ENCODE results near the gene SELPLG.

DNA sequence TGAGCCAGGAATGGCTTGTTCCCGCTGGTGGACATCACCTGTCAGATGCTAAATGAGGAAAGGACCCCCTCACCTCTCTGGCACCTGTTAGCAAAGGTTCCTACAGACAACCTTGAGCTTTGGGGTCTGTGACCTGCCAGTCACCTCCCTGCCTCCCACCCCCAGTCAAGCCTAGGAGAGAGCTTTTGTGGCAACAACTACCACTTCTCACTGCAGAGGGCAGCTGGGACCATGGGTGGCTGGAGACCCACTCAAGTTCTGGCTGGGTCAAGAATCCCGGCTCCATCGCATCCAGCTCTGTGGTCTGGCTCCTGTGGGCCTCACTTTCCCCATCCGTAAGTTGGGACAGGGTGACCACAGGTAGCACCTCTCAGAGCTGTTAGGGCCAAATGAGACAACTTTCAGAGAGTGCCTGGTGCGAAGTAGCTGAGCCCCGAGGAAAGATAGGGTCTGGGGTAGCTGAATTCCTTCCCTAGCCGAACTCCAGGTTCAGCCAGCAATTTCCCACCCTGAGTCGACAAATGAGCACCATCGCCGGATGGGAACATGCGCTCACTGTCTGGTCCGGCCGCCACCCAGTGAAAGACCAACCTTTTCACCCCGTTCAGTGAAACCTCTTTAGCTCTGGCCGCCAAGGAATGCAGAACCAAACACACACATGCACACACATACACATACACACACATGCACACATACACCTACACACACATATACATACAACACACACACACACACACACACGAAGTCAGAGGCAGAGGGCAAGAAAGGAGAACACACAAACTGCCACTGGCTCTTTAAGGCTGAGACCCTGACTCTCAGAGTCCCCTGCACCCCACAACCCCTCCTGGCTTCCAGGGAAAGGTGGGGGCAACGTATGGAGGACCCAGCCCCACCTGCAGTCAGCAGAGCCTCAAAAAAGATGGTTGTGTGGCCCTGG, 37.7 kb downstream of the SELPLG start:
- TF ChIP-seq FOXM1 (IDR thresholded peaks at IDR 0.05; ENCODE audit: borderline replicate concordance), result no peak
- no peak for TF ChIP-seq ARNT (IDR thresholded peaks at IDR 0.05)
- no peak for TF ChIP-seq ELF4 (IDR thresholded peaks at IDR 0.05)
- TF ChIP-seq L3MBTL2 (conservative IDR thresholded peaks at IDR 0.05), result no peak
- TF ChIP-seq FOXA1 (IDR thresholded peaks at IDR 0.05), result no peak

All from HEK293T (cell line).